Mammary epithelial cell (primary cell): ENCODE data around the gene NXNL2.

Experiments used
- EZH2 ChIP-seq: IDR thresholded peaks from 2 replicates; pipeline ENCODE4 v1.6.1; 2012; ENCODE audit warnings: low read length, inconsistent platforms, borderline replicate concordance
- TF ChIP-seq, protein P1 (sequence below), 2 donors: IDR thresholded peaks in 1 of 2; conservative IDR thresholded peaks in 1 of 2; 2 replicates each; pipeline ENCODE4 v1.5.1; 2011 to 2012; ENCODE audit warnings: inconsistent platforms in 2 of 2, low read length in 2 of 2, mild to moderate bottlenecking in 2 of 2, control low read depth in 1 of 2, low read depth in 1 of 2; ENCODE audit not compliant: insufficient read depth in 1 of 2; ENCODE audit errors: extremely low read depth in 1 of 2

DNA sequence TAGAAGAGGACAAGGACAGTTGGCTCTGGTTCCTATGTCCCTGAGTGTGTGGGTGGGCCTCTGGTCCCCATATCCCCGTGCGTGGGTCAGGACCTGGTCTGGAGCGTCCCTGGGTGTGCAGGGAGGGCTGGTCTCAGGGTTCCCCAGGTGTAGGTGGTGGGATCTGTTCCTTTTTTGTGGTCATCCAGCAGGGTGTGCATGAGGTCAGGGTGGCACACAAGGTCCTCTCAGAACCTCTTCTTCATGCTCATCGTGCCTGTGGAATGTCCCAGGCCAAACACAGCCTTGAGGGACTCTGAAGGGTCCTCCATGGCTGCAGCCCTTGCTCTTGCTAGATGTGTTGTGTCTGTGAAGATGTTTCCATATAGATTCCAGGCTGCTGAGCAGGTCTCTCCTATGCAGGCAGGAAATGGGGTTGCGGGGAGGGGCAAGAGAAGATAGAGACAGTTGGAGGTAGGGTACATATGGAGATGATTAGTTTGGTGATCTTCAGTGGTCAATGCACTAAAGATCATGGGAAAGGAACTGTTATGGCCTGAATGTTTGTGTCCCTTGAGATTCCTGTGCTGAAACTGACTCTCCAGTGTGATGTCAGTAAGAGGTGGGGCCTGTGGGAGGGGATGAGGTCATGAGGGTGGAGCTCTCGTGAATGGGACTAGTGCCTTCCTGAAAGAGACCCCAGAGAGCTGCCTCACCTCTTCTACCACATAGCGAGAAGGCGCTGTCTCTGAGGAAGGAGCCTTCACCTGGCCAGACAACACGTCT lies 53.1 kb downstream of the NXNL2 start:
- TF ChIP-seq, protein P1, sequence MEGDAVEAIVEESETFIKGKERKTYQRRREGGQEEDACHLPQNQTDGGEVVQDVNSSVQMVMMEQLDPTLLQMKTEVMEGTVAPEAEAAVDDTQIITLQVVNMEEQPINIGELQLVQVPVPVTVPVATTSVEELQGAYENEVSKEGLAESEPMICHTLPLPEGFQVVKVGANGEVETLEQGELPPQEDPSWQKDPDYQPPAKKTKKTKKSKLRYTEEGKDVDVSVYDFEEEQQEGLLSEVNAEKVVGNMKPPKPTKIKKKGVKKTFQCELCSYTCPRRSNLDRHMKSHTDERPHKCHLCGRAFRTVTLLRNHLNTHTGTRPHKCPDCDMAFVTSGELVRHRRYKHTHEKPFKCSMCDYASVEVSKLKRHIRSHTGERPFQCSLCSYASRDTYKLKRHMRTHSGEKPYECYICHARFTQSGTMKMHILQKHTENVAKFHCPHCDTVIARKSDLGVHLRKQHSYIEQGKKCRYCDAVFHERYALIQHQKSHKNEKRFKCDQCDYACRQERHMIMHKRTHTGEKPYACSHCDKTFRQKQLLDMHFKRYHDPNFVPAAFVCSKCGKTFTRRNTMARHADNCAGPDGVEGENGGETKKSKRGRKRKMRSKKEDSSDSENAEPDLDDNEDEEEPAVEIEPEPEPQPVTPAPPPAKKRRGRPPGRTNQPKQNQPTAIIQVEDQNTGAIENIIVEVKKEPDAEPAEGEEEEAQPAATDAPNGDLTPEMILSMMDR (conservative IDR thresholded peaks at IDR 0.05 in 1 of 2, IDR thresholded peaks at IDR 0.05 in 1 of 2; ENCODE audit: extremely low read depth in 1 of 2, insufficient read depth in 1 of 2, low read depth in 1 of 2, low read length in 2 of 2): no peak
- no peak for TF ChIP-seq EZH2
